ENCODE data around the gene TMEM213.

- TF ChIP-seq, protein P1, sequence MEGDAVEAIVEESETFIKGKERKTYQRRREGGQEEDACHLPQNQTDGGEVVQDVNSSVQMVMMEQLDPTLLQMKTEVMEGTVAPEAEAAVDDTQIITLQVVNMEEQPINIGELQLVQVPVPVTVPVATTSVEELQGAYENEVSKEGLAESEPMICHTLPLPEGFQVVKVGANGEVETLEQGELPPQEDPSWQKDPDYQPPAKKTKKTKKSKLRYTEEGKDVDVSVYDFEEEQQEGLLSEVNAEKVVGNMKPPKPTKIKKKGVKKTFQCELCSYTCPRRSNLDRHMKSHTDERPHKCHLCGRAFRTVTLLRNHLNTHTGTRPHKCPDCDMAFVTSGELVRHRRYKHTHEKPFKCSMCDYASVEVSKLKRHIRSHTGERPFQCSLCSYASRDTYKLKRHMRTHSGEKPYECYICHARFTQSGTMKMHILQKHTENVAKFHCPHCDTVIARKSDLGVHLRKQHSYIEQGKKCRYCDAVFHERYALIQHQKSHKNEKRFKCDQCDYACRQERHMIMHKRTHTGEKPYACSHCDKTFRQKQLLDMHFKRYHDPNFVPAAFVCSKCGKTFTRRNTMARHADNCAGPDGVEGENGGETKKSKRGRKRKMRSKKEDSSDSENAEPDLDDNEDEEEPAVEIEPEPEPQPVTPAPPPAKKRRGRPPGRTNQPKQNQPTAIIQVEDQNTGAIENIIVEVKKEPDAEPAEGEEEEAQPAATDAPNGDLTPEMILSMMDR (conservative IDR thresholded peaks at IDR 0.05), result no peak
- no peak for TF ChIP-seq EZH2 (IDR thresholded peaks at IDR 0.05; ENCODE audit: low read depth)
These were observed 16.2 kb downstream of the TMEM213 start for GRCh38 chr7:138813945-138814344.
